Neutrophil (primary cell): ENCODE measurements around the gene BICDL1.

ENCODE experiments used
- H3K27ac ChIP-seq: fragments of 200-600 bp; sonication (generic); 2 replicates; pipeline ENCODE4 v1.5.1; 2016; ENCODE audit warnings: mild to moderate bottlenecking, moderate library complexity
- H3K27me3 ChIP-seq: fragments of 200-600 bp; sonication (generic); 2 replicates; pipeline ENCODE4 v1.6.0; 2016; ENCODE audit warnings: mild to moderate bottlenecking
- H3K36me3 ChIP-seq: fragments of 200-600 bp; sonication (generic); 2 replicates; pipeline ENCODE4 v1.5.1; 2017
- H3K4me1 ChIP-seq, 2 experiments: fragments of 200-600 bp in 1 of 2; sonication (generic) in 1 of 2; 1 replicate in 1 of 2; 2 replicates in 1 of 2; pipeline versions ENCODE4 v1.5.1 to v1.6.1; 2013 to 2016; ENCODE audit warnings: low read depth in 1 of 2, low read length in 1 of 2, mild to moderate bottlenecking in 1 of 2, moderate library complexity in 1 of 2; ENCODE audit not compliant: control insufficient read depth in 1 of 2, insufficient read depth in 1 of 2
- H3K4me3 ChIP-seq, 2 experiments: fragments of 200-600 bp in 1 of 2; sonication (generic) in 1 of 2; 1 replicate in 1 of 2; 2 replicates in 1 of 2; pipeline ENCODE4 v1.5.1; 2013 to 2016; ENCODE audit warnings: low read depth in 1 of 2, low read length in 1 of 2, mild to moderate bottlenecking in 1 of 2, moderate library complexity in 1 of 2
- H3K9me3 ChIP-seq: fragments of 200-600 bp; sonication (generic); 2 replicates; pipeline ENCODE4 v1.5.1; 2016
- TF ChIP-seq, protein P1 (sequence below): fragments of 200-600 bp; sonication (generic); IDR thresholded peaks from 2 replicates; pipeline ENCODE4 v1.5.1; 2016; ENCODE audit warnings: antibody characterized with exemption

The BICDL1 gene

DNA sequence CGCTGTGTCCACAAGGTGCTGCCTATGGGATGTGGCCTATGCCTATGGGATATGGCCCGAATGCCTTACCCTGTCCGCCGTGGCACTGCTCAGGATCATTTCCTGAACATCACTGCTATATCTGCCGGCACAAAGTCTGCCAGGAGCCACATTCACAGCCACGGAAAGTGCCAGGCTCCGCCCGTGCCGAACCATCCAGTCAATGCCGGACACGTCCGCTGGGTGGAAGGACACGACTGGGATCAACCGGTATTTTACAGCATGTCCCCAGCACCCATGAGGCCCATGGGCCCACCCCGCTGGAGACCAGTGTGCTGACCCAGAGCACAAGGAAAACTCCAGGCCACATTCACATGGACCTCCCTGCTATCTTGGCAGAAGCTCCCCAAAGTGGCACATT lies 142.1 kb downstream of the BICDL1 start:
- Histone ChIP-seq H3K4me1 (peaks cover 13% of the 10 kb centered on the region in 2 experiments), H3K27me3 (no peaks in the 10 kb centered on the region), H3K36me3 (peaks cover 83% of the 10 kb centered on the region), H3K4me3 (no peak overlapping the region), H3K27ac (no peak overlapping the region), H3K9me3 (no peaks in the 10 kb centered on the region)
- TF ChIP-seq, protein P1, sequence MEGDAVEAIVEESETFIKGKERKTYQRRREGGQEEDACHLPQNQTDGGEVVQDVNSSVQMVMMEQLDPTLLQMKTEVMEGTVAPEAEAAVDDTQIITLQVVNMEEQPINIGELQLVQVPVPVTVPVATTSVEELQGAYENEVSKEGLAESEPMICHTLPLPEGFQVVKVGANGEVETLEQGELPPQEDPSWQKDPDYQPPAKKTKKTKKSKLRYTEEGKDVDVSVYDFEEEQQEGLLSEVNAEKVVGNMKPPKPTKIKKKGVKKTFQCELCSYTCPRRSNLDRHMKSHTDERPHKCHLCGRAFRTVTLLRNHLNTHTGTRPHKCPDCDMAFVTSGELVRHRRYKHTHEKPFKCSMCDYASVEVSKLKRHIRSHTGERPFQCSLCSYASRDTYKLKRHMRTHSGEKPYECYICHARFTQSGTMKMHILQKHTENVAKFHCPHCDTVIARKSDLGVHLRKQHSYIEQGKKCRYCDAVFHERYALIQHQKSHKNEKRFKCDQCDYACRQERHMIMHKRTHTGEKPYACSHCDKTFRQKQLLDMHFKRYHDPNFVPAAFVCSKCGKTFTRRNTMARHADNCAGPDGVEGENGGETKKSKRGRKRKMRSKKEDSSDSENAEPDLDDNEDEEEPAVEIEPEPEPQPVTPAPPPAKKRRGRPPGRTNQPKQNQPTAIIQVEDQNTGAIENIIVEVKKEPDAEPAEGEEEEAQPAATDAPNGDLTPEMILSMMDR: no peak

DNA sequence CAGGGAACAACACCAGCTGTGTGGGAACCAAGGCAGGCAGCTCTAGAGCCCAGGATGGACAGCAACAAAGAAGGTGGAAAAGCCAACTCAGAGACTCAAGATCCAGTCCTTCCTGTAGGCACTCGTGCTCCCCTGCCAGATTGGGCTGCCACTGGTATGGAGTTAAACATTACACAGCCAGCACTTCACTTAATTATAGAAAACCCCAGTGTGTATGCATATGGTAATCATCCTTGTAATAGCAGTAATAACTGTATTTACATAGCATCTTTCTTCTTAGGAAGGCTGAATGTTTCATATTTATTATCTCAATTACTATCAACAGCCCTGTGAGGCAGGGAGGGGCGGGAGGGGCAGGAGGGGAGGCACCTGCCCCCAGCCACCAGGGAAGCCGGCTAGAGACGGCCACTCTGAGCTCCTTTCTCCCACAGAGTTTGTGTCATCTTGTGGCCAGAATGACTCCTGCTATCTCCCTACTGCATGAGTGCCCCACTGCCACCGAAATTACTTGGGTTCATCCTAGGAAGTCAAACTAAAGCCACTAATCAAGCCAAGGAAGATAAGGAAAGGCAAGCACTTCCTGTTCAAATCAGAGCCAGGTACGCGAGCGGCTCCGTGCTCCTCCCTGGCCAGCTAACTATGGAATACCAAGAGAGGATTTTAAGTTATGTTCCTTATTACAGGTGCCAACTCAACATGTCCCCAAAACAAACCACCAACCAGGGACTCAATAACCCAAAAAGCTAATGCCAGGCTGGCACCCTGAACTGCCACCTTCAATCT lies 143.2 kb downstream of the BICDL1 start:
- TF ChIP-seq, protein P1: no peak

DNA sequence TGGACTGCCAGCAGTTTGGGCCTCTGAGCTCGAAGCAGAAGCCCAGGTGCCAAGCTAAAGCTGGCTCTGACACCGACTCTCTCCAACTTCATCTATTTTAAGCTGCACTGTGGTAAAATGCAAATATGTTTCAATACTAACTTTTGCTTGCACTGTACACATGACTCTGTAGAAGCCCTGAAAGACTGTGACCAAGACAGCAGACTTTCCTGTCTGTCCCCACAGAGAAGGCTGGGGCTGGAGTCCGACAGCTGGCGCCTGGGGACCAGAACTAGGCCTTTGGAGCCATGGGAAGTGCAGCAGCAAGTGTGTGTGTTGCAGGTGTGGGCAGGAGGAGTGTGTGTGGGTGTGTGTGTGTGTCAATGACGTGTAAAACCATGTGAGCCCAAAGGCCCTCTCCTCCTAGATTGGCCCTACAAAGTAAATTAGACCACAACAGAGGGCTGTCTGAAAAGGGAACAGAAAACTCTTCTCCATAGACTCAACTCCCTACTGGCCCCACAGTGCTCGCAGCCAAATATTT lies 143.9 kb downstream of the BICDL1 start:
- no peaks in the 10 kb centered on the region for H3K9me3 ChIP-seq
- no peaks in the 10 kb centered on the region for H3K4me1 ChIP-seq
- TF ChIP-seq, protein P1: no peak
- H3K27ac ChIP-seq: no peak overlapping the region
- peaks cover 96% of the 10 kb centered on the region for H3K36me3 ChIP-seq
- H3K27me3 ChIP-seq: no peaks in the 10 kb centered on the region
- H3K4me3 ChIP-seq: no peak overlapping the region

More for the DNA sequence above, 143.2 kb downstream of the BICDL1 start:
- H3K4me3 ChIP-seq: no peak overlapping the region
- peaks cover 95% of the 10 kb centered on the region for H3K36me3 ChIP-seq
- H3K4me1 ChIP-seq: peaks cover 1 to 2% of the 10 kb centered on the region in 2 experiments
- H3K27me3 ChIP-seq: no peaks in the 10 kb centered on the region
- no peaks in the 10 kb centered on the region for H3K9me3 ChIP-seq
- no peak overlapping the region for H3K27ac ChIP-seq

DNA sequence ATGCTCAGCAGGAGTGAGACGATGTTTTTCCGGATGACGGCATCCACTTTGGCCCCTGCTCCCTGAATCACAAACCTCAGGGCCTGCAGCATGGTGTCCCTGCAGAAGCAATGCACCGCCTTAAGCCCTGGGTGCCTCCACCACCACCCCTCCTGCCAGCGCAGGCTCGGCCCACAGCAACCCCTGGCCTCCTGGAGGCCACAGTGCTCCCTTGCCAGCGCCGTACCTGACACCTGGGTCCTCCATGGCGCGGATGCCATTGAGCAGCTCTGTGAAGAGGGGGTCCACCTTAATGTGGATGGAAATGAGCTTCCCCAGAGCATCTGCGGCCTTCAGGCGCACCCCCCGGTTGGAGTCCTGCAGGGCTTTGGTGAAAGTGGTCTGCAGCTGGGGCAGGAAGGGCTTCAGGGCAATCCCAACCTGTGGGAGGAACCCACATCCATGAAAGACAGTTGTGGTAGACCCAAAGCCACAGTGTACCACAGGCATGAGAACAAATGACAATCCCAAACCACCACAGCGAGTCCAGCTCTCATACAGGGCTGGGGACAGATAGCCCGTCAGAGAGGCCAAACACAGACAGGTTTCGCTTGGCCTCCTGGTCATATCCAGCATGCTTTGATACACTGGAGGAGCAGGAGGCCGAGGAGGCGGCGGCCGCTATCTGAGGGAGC lies 145.4 kb downstream of the BICDL1 start:
- no peaks in the 10 kb centered on the region for H3K27me3 ChIP-seq
- H3K4me3 ChIP-seq: no peak overlapping the region
- no peak overlapping the region for H3K27ac ChIP-seq
- no peaks in the 10 kb centered on the region for H3K4me1 ChIP-seq
- H3K9me3 ChIP-seq: no peaks in the 10 kb centered on the region
- TF ChIP-seq, protein P1: no peak
- peaks cover 100% of the 10 kb centered on the region for H3K36me3 ChIP-seq

DNA sequence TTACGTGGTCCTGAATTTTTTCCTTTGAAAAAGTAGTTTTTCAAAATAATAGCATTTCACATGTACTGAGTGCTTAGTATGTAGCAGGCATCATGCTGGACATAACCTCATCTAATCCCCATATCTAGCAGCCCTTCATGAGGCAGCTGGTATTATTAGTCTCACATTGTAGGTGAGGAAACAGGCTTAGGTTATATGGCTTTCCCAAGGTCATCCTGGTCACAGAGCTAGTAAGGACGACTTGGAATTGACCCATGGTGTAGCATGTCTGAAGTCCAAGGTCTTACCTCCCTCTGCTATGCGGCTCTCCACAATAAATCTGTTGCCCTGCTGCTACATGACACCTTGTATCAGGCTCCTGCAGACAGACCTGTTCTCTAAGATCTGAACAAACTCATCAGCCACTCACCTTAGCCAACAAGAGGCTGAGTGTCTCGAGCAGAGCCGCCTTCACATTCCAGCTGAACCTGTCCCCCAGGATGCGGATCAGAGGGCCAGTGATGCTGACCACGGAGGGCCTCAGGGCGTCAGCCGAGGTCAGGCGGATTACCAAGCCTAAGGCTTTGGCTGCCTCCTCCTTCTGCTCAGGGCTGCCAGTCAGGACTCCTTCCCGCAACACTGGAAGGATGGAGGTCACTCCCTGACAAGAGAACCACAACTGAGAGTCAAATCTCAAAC lies 147.2 kb downstream of the BICDL1 start:
- H3K4me3 ChIP-seq: no peak overlapping the region
- TF ChIP-seq, protein P1: no peak
- H3K4me1 ChIP-seq: no peaks in the 10 kb centered on the region
- peaks cover 100% of the 10 kb centered on the region for H3K36me3 ChIP-seq
- no peaks in the 10 kb centered on the region for H3K27me3 ChIP-seq
- no peak overlapping the region for H3K27ac ChIP-seq
- no peaks in the 10 kb centered on the region for H3K9me3 ChIP-seq
